T-helper 1 cell (primary cell): ENCODE measurements around the gene MYEF2.

Experiments
- DNase-seq, 5 donors: peaks; one replicate each; pipeline ENCODE4 v3.0.0-alpha.2; 2012 to 2020
- total RNA-seq, 4 donors: gene quantifications; one replicate each; lab custom pipeline; 2026; lab: John Stamatoyannopoulos, UW

MYEF2 gene
- 7.8 to 25.9 (median 17.4) reads per million in 4 donors for total RNA-seq

DNA sequence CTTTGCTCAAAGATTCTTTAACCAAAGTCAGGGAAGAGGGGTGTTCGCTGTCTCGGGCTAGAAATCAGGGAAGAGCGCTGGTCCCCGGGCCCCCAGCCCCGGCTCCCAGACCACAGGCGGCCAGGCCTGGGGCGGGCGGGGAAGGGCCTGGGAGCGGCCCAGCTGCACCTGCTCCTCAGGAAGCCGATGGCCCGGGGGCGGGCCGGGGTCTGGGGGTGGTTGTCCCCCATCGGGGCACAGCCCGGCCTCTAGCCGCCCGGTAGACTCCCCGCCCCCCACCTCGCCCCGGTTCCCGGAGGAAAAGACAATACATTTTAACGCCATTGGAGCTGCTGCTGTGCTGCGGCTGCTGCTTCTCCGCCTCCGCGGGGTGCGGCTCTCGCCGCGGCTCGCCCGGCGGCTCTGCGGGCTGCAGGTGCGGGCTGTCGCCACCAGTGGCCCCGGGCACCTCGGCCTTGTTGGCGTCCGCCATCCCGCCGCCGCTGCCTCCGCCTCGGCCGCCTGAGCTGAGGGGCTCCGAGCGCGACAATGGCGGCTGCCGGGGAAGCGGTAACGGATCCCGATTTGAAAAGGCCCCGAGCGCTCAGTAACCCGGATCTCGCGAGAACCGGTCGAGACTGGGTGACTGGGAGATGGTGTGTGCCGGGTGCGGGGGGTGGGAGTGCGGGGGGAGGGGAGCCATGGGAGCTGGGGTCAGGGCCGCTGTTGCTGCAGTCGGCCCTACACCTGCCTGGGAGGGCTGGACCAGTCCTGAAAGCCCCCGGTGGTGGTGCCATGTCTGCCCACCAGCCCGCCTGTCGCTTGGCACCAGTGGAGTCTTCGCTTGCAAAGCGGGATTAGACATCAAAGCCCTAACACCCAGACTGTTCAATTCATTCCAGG lies at the start of gene MYEF2:
Gene MYEF2, minus strand, starts transcription at position 530 of the 882 bp plus-strand sequence. Its CDS starts 58 bp downstream, at position 472.
- peak; percentile 18 to 71 (median 46) for DNase-seq

- DNase-seq: no peak
Observed at GRCh38 chr15:48225771-48226170, 47.7 kb upstream of the MYEF2 start.

DNA sequence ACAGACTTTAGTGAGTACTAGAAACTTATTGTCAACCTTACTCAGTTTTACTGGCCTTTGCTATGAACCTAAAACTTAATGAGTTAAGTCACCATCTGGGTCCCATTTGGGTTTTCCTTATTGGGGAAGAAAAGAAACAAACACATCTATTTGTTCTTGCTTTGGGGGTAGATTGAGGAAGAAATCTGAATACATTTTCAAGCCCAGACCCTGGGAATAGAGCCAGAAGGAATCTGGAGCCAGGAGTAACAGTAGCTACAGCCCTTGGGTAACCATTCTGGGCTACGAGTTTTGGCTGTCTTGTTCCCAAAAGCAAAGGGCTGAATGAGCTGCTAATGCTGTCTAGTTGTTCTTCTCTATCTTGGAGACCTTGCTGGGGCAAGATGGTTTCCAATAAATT lies 44.5 kb upstream of the MYEF2 start:
- no peak for DNase-seq

- DNase-seq: no peak
Observed at GRCh38 chr15:48221885-48222284, 43.8 kb upstream of the MYEF2 start.

DNA sequence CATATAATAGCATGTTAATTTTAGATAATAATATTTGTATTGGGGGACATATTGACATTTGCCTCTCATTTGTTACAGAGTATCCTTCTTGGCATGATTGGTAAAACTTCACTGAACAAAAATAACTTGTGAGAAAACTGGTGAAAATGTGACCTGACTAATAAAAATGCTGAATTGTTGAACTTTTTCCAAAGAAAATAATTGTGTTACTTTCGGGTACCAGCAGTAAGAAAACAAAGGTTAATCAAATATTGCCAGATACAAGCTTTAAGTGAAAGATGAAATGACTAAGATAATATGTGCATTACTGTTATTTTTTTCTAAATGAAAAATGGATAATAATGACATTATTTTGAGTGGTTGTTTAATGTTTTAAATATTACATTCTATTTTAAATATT lies 43.2 kb upstream of the MYEF2 start:
- no peak for DNase-seq

DNA sequence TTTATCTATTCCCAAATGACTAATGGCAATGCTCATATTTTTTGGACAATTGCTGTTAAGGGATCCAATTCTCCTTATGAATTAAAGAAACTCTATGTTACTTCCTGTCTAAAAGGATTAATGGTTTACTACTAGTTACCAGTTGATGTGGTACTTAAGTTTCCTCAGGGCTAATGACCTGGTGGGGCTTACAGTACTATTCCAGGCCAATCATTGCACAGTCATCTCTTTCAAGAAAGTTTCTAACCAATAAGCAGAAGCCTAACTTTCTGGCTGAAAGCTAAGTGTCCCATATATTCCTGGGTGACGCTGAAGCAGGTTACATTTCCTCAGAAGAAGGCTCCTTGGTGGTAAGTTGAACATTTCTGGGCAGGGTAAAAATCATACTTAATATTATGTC lies 27.9 kb upstream of the MYEF2 start, which contains the start of gene SLC12A1:
Gene SLC12A1, plus strand, starts transcription at position 322 of the 400 bp plus-strand sequence. CDS start 1,418 bp downstream, outside the sequence.
- DNase-seq: no peak

GRCh38 chr15:48202068-48202467 lies 24.0 kb upstream of the MYEF2 start:
- DNase-seq: no peak

- DNase-seq: no peak
Observed at GRCh38 chr15:48191574-48192225, 13.6 kb upstream of the MYEF2 start, which contains the start of gene CTXN2. CTXN2 (plus strand) TSS chr15:48191665; CDS start chr15:48201301, 9,636 bp downstream.

DNA sequence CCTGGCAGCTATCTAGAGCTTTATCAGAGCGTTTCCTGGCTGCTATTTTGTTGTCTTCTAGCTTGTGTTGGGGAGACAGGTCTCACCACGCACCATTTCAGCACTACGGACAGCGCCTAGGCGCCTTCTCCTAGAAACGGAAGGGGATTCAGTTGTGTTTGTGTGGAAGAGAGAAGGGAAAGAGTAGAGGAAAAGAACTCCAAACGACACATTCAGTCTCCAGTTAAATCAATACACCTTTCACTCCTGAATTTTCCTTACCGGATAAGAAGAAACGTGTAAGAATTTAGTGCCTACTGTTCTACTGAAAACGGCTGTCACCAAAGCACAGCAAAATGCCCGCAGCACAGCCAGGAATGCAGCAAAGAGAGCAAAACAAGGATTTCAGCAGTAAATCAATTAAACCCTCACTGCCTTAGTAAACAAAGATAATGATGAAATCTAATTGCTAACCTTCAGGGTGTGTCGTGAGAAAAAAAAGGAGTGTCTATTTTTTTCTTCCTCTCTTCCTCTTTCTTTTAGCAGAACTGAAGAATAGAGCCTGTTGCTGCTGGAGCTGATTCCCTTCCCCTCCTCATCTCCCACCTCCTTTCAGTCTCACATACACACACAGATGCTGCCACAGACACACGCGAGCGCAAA lies 13.0 kb upstream of the MYEF2 start:
- peak in 3 of 5 donors; percentile 4 to 17 (median 11) for DNase-seq

- DNase-seq: no peak
Observed at GRCh38 chr15:48186271-48186670, 8.2 kb upstream of the MYEF2 start.

- DNase-seq: no peak
Observed at GRCh38 chr15:48185529-48185928, 7.4 kb upstream of the MYEF2 start.

DNA sequence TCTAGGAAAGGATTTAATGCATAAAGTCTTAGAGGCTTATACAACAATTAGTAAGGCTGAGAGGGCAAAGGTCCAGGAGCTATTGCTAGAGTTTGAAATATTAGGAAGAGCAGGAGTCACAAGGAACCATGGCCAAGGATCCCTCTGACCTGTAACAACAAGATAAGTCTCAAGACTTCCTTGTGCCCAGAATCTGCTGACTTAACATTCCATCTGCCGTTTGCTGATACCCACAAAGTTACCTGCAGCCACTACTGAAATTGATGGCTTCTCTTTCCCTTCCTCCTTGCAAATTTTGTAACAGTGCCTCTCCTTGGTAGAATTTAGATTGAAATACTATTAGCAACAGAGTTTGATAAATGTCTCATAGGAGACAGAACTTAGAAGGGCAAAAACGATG lies 4.7 kb upstream of the MYEF2 start:
- no peak for DNase-seq

DNA sequence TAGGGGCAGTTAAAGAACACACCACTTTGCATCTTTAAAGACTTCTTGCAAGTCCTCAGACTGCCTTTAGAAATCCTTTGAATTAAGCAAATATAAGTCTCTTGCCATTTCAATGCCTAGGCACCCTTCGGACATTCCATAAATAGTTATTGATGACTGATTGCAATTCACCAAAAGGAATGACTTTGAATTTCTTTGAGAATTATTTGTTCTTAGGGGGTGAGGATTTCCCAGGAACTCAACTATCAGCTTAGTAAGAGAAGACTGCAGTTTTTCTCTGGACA lies 495 bp upstream of the MYEF2 start:
- DNase-seq: no peak

DNA sequence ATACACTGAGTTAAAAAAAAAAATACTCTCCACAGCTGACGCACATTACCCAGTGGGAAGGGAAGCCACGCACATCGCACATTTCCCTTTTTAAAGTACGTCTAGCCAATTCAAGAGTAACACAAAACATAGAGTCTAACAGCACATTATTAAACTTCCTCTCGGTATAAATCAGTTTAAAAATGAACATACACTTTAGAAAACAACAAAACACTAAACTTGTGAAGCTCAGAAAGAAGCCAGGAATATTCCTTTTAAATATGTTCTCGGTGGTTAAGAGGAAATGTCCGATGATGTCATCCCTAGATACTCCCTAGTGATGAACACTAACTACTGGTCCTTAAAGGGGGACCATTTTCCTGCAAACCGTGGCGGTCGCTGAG lies 721 bp downstream of the MYEF2 start:
- DNase-seq: peak in 2 of 5 donors; percentile 1 to 37

DNA sequence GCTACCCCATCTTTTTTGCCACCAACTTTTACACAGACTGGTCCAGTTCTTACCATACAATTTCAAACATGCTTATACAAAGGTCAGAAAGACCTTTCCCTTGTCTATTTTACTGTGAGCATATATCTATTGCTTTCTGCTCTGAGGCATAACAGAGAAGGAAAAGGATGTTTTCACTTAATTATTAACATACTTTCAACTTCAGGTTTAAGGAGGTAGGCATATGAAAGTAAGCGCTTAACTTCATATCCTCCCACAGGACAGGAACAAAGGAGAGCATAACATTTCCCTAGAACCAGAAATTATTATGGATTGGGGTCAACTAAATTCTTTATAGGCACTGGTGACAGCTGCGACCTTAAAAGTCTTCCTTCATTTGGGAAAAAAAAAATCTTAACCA lies 1.1 kb downstream of the MYEF2 start:
- DNase-seq: no peak

DNA sequence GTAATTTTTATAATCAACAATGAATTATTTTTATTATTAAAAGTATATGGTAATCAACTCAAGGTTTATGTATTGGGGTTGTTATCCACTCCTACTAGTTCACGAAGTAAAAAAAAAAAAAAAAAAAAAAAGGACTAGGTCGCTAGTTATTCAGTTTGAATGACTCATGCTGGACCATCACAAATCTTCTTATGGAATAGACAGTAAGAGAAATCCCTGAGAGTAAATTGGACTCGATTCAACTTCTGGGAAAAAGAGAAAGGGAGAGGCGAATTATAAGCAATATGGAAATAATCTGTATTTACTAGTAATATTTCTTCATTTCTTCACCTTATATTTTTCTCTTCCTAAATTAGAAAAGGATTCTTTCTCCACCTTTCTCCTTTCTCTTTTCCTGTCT lies 2.0 kb downstream of the MYEF2 start:
- DNase-seq: no peak

- no peak for DNase-seq
Observed at GRCh38 chr15:48175126-48175525, 3.0 kb downstream of the MYEF2 start.

DNA sequence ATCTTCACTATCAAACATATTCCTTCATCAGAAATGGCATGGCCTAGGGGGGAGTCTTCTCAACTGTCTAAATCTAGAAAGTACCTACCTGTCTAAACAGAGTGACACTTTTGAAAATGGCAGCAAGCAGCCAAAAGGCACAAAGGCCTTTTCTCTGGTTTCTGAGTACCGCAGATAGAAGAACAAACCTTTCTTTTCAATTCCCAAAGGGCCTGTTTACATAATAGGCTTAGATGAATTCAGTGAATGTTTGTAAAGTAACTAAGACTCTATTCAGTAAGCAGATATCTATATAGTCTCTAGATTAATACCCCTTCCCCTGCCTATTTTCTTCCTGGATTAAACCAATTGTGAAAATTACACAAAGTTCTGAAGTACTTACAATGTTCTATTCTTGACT lies 7.1 kb downstream of the MYEF2 start:
- DNase-seq: no peak

DNA sequence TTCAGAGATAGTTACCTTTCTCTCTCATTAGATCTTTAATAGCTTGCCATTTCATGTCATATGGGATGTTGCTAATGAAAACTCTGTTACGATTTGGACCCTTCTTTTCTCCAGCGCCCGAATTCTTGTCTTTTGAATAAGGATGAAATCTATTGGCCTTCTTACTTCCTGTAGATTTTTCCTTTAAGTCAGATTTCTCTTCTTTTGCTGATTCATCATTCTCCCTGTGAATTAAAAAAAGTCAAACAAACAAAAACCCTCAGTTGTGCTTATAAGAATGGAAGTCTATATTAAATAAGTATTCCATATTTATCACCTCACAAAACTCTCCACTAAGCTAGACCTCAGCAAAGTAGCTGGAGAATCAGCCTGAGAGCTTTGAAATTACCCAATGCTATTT lies 9.5 kb downstream of the MYEF2 start:
- DNase-seq: no peak

DNA sequence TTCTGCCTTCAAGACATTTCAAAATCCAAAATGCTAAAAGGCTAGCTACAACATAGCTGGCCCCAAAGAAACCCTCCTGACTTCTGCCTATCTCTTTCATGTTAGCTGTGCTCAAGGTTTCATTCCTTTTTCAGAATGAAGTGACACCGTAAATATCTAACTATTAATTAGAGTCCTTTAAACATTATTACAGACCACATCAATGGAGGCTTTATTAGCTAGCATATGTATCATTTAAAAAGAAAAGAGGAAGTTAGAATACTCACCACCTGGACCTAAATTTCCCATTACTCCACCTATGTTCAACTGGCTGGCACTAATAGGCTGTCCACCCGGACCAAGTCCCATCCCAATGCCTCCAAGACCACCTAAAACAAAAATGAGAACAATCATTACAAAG lies 24.6 kb downstream of the MYEF2 start:
- DNase-seq: no peak

- no peak for DNase-seq
Observed at GRCh38 chr15:48149858-48150257, 28.2 kb downstream of the MYEF2 start.

GRCh38 chr15:48147358-48147757 lies 30.7 kb downstream of the MYEF2 start:
- no peak for DNase-seq

DNA sequence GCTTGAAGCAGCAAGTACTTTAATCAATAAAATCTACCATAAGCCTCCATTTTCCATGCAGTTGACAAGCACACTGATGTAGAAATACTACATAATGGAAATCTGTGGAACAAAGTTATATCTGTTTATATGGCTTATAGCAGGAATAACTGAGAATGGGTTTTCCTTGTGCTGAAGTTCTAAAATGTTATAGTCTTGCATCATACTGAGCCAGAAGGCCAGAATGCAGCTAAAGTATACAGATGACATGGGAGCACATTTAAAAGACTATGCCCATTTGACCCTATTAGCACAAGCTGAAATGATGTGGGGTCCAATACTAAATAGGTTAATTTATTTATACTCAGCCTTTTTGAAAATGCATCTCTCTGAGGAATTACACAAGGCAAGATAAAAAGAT lies 32.2 kb downstream of the MYEF2 start:
- no peak for DNase-seq

- DNase-seq: no peak
Observed at GRCh38 chr15:48144889-48145288, 33.2 kb downstream of the MYEF2 start.
